ENCODE data around the gene ARL6IP4.
A peak's percentile ranks its signal among the peaks of the same experiment; 100 is the strongest.
"Not testable (repeated sequence)": the region's sequence is repeated elsewhere in the genome, so short reads cannot be mapped to it uniquely, and the experiment has no call there.

ARL6IP4 gene

GRCh38 chr12:122980183-122981035 is at the start of gene ARL6IP4:
Gene ARL6IP4 (plus strand): TSS chr12:122980681. CDS start chr12:122981140, 459 bp downstream.
- DNase-seq, result peak; percentile 74

DNA sequence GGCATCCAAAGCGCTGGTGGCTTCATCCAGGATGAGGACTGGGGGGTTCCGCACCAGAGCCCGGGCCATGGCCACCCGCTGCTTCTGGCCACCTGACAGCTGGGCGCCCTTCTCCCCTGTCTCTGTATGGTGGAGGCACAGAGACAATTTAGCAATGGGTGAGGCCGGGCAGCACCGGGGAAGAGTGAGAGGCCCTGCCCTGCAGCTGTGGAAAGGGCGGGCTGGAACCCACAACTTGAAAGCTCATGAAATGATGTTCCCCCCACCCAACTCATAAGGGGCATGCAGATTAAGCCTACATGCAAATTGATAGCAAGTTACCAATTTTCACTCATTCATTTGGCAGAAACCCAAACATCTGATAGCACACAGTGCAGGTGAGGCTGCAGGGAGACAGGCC is 48.3 kb upstream of the ARL6IP4 start:
- no peak for DNase-seq

DNA sequence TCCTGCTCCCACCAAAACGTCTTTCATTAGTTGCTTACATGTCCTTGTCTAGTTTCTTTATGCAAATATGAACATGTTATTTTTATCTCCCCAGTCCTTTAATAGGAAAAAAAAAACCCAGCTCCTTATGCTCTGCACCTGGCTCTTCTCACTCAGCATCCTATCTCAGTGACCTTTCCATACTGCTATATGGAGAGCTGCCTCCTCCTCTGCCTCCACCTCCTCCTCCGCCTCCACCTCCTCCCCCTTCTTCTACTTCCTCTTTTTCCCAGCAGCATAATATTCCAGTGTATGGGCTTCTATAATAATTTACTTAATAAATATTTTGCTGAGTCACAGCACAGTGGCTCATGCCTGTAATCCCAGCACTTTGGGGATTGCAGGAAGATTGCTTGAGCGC is 45.8 kb upstream of the ARL6IP4 start:
- DNase-seq, result no peak

GRCh38 chr12:122935318-122935717 is 45.2 kb upstream of the ARL6IP4 start:
- no peak for DNase-seq

- no peak for DNase-seq
These were observed 42.8 kb upstream of the ARL6IP4 start for GRCh38 chr12:122937622-122938091.

- no peak for DNase-seq
These were observed 41.4 kb upstream of the ARL6IP4 start for GRCh38 chr12:122939125-122939524.

DNA sequence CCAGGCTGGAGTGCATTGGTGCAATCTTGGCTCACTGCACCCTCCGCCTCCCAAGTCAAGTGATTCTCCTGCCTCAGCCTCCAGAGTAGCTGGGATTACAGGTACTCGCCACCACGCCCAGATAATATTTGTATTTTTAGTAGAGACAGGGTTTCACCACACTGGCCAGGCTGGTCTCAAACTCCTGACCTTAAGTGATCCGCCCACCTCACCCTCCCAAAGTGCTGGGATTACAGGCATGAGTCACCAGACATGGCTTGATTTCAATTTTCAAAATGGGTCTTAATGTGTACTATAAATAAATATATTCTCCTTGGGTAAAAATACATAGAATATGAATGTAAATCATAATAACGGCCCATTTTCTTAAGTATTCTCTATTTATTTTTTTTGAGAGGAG is 39.1 kb upstream of the ARL6IP4 start:
- DNase-seq, result not testable (repeated sequence)

DNA sequence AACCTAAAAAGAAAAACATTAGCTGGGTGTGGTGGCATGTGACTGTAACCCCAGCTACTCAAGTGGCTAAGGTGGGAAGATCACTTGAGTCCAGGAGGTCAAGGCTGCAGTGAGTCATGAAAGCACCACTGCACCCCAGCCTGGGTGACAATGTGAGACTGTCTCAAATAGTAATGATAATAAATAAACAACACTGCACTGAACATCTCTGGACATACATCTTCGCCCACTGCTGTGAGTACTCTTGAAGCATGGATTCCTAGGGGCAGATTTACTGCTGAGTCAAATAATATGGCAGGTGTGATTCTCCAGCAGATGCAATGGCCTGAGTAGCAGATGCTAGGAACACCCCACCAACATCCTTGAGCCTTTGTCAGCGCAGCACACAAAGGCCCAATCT is 37.8 kb upstream of the ARL6IP4 start:
- no peak for DNase-seq

DNA sequence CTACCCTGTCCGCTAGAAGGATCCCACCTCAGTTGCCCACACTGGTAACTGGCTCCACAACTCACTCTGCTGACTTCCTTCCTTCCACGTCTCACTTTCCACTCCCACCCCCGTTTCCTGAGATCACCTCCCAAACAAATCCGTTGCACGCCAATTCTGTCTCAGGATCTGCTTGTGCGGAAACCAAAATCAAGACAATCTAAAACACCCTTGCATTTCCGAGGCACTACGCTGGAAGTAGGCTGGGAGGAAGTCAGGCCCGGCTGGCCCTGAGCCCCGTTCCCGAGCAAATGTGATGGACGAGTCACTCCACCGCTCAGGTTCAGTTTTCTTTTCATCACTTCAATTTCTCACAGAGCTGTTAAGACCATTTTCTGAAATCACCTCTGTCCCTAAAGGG is 37.3 kb upstream of the ARL6IP4 start:
- DNase-seq, result no peak

DNA sequence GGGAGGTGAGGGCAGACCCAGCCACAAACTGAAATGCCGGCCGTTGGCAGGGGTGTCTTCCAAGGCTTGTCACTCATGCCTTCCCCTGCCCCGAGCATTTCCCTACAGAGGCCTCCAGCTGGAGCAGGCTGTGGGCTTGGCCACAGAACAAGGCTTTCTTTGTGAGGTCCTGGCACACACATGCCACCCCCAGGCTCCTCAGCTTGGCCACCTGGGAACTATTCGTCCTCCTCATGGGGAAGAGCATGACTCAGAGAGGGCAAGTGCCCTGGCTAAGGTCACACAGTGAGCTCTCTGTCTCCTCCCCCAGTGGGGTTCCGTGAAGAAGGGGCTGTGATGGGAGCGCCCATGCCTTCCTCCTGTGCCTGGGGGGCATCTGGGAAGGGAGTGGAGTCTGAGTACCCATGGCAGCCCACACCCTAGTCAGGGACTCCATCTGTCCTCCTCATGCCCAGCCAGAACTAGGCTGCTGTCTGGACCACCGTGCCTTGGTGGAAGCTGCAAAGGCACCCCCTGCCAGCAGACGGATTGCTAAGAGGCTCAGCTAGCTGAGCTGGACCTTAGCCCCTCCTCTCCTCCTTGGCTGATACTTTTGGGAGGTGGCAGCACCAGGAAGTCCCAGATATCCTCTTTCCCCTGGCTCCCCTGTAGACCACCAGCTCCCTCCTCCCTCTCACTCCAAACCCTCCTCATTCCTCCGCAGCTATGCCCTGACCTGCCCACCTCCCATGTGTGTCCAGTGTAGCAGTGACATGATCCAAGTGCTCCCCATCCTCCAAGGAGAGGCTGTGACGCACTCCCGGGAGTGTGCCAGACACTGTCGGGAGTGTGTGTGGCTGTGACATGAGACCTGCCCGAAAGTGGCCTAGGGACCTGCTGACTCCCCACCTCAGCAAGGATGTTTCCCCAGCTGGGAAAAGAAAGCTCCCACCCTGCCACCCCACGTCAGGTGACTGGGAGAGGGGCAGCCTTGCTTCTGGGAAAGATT is 35.6 kb upstream of the ARL6IP4 start:
- peak; percentile 85 for DNase-seq

GRCh38 chr12:122946690-122947341 is 33.7 kb upstream of the ARL6IP4 start:
- DNase-seq, result no peak

DNA sequence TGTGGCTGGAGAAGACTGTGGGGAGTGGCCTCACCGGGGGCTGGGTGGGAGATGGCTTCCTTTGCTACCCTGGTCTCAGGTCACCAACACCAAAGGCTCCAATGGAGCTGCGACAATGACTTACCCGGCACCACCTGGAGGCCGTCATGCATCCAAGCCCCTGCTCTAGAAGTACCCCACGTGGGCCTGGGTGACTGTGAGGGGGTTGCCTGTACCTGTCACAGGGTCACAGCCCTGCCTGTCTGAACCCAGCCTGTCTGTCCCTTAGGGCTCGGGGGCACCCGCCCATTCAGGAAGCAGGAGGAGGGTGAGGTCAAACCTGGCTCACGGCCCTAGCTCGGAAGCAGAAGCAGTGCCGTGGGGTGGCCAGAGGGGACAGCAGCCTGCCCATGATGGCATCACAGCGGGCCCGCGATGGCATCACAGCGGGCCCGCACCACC is 33.1 kb upstream of the ARL6IP4 start:
- no peak for DNase-seq

DNA sequence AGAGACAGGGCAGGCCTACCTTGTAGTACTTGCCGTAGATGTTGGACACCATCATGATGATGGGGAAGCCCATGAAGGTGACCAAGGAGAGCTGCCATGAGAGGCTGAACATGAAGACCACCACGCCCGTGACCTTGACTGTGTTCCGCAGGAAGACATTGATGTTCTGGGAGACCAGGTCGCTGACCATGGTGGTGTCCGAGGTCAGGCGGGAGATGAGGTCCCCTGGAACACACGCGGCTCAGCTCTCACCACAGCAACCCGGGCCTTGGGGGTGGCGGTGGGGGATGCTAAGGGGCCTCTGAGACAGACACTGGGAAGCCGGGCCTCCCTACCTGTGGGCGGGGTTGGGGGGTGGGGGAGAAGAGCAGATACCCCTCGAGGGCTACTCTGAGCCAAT is 31.9 kb upstream of the ARL6IP4 start:
- DNase-seq, result no peak

DNA sequence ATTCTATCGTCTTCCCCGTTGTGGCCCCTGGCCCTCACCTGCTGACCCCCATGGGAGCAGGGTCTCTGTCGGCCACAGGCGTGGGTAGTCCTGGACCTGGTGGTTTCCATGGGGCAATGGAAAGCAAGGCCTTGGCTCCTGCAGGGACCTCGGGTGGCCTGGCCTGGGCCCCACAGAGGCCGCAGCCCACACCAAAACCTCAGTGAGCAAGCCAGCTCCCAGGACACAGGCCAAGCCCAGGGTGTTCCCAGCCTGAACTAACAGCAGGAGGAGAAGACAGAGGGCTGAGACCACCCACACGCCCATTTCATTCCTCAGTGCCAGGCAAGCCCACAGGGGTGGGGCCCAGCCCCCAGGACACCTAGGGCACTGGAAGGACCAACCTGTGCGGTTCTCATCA is 31.1 kb upstream of the ARL6IP4 start:
- DNase-seq, result no peak

DNA sequence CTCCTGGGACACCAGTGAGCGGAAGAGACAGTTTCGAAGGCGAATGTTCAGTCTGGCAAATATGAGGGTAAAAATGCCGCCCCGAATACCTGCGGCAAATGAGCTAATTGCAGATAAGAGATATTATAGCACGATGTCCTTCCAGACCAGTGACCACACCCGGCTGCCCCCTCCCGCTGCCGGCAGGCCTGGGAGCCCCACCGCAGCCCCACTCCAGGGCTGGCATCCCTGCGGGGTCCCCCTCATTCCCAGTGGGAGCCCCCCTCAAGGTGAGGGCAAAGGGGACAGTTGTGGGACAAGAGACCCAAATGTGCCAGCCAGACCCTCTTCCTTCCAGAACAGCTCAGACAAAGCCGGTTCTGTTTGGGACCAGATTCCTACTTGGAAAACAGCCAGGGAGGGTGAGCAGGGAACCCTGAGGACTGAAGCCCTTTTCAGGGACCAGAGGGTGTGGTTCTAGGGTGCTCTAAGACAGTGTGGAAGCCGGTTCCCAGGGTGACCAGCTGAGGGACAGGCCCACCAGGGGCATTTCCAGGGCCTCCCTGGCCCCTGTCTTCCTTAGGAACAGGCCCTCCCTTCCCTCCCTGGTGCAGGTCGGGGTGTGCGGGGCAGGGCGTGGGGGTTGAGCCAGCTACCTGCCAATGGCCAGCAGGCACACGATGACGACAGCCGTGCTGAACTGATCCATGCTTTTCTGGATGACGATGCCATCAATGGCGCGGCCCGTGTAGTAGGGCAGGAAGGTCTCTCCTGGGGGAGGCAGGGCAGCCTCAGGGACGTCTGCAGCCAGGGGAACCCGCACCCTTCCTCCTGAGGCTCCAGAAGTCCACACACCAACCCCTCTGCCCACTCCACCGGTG is 30.4 kb upstream of the ARL6IP4 start:
- DNase-seq, result no peak

DNA sequence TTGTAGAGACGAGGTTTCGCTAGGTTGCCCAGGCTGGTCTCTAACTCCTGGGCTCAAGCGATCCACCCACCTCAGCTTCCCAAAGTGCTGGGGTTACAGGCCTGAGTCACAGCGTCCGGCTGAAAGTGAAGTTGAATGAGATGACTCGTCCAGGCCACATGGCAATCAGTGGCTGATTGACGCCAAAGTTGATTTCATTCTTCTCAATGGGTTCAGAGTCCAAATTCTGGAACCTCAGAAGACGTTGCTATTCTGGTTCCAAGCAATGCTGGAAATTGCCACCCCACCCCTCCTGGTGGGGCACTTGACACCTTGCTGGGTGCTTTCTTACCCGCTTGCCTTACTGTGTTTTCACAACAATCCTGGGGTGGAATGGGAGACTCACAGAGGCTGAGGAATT is 29.1 kb upstream of the ARL6IP4 start:
- DNase-seq, result no peak

GRCh38 chr12:122951979-122952892 is 28.2 kb upstream of the ARL6IP4 start:
- DNase-seq, result peak; percentile 85

- no peak for DNase-seq
These were observed 25.3 kb upstream of the ARL6IP4 start for GRCh38 chr12:122955156-122955555.

- no peak for DNase-seq
These were observed 24.4 kb upstream of the ARL6IP4 start for GRCh38 chr12:122956035-122956434.

DNA sequence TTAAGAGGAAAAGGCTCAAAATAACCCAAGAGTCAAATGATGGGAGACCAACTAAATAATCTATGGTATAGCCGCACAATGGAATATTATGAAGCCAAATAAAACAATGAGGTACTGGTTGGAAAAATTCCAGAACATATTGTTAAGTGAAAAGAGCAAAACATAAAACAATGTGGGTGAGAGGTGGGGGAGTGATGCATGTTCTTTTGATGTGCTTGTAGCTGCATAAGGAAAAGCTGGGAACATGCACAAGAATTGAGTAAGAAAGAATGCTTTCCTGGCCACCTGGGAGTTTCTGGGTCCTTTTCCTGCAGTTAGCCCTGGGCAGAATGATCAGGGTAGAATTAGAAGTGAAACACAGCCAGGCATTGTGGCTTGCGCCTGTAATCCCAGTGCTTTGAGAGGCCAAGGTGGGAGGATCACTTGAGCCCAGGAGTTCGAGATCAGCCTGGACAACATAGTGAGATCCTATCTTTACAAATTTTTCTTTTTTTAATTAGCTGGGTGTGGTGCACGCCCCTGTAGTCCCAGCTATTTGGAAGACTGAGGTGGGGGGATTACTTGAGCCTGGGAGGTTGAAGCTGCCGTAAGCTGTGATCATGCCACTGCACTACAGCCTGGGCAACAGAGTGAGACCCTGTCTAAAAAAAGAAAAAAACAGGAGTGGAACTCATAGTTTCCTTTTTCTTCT is 22.1 kb upstream of the ARL6IP4 start:
- DNase-seq, result no peak
